PC-3 (cell line): ENCODE results near the gene TCF12. TPM values are rescaled to one million over a fixed set of nuclear protein-coding genes. Genes with fewer than 3 reads are reported as not detected.

ENCODE experiments used
- ATAC-seq: fragments of 200-7000 bp; cut with Tn5 transposase; 2 replicates; pipeline ENCODE4 v1.9.1; 2020; ENCODE audit warnings: mild to moderate bottlenecking, moderate library complexity
- BruUV-seq: library from RNA; stranded (reverse); fragments of 400-500 nt; replicated peaks from 2 replicates; lab custom pipeline; 2021; lab: Mats Ljungman, UMichigan
- CTCF ChIA-PET: fragments of 300-600 bp; sonication (Branson Sonifier 250); formaldehyde crosslinking; loops from one replicate; lab custom pipeline; 2022; ENCODE audit warnings: antibody characterized with exemption; lab: Charles Lee
- POLR2A ChIA-PET: fragments of 300-600 bp; sonication (Branson Sonifier 250); formaldehyde crosslinking; loops from one replicate; lab custom pipeline; 2022; ENCODE audit warnings: antibody characterized with exemption; ENCODE audit not compliant: unreplicated experiment; lab: Charles Lee
- DNase-seq: peaks from one replicate; pipeline ENCODE4 v3.0.0-alpha.2; 2015
- H2AFZ ChIP-seq: fragments of 300-600 bp; sonication (generic); 2 replicates; pipeline ENCODE4 v1.6.0; 2016; ENCODE audit warnings: antibody characterized with exemption, low read length
- H3F3A ChIP-seq: fragments of 300-600 bp; sonication (generic); one replicate; pipeline ENCODE4 v1.6.0; 2017; ENCODE audit warnings: antibody characterized with exemption, low read length, control low read depth, mild to moderate bottlenecking; ENCODE audit not compliant: unreplicated experiment
- H3K27ac ChIP-seq: fragments of 300-600 bp; sonication (generic); 2 replicates; pipeline ENCODE4 v1.5.1; 2016; ENCODE audit warnings: mild to moderate bottlenecking, low read length
- H3K27me3 ChIP-seq: fragments of 300-600 bp; sonication (generic); 2 replicates; pipeline ENCODE4 v1.6.1; 2016; ENCODE audit warnings: low read length, mixed read lengths
- H3K36me3 ChIP-seq: fragments of 300-600 bp; sonication (generic); 2 replicates; pipeline ENCODE4 v1.6.1; 2016; ENCODE audit warnings: low read depth, mixed run types, low read length, mixed read lengths
- H3K4me1 ChIP-seq: fragments of 300-600 bp; sonication (generic); 2 replicates; pipeline ENCODE4 v1.5.1; 2016; ENCODE audit warnings: low read length; ENCODE audit not compliant: insufficient read depth
- H3K4me2 ChIP-seq: fragments of 300-600 bp; sonication (generic); 2 replicates; pipeline ENCODE4 v1.6.0; 2016; ENCODE audit warnings: low read length
- H3K4me3 ChIP-seq: fragments of 300-600 bp; sonication (generic); 2 replicates; pipeline ENCODE4 v1.5.1; 2016; ENCODE audit warnings: mild to moderate bottlenecking, low read length, mixed read lengths
- H3K79me2 ChIP-seq: fragments of 300-600 bp; sonication (generic); 2 replicates; pipeline ENCODE4 v1.6.1; 2017; ENCODE audit warnings: low read length, mixed read lengths
- H3K9ac ChIP-seq: fragments of 300-600 bp; sonication (generic); 2 replicates; pipeline ENCODE4 v1.6.0; 2016; ENCODE audit warnings: mild to moderate bottlenecking, low read length
- H3K9me2 ChIP-seq: fragments of 300-600 bp; sonication (generic); replicated peaks from 2 replicates; pipeline ENCODE4 v1.6.1; 2016; ENCODE audit warnings: mixed run types, low read length, mixed read lengths
- H3K9me3 ChIP-seq: fragments of 300-600 bp; sonication (generic); 2 replicates; pipeline ENCODE4 v1.6.1; 2016; ENCODE audit warnings: low read length, mixed read lengths
- H4K20me1 ChIP-seq: fragments of 300-600 bp; sonication (generic); 2 replicates; pipeline ENCODE4 v1.6.1; 2016; ENCODE audit warnings: low read length, mixed read lengths
- CTCF ChIP-seq: fragments of 300-600 bp; sonication (generic); conservative IDR thresholded peaks from 2 replicates; pipeline ENCODE4 v1.5.1; 2017; ENCODE audit warnings: antibody characterized with exemption, low read depth, mild to moderate bottlenecking, low read length
- EZH2 ChIP-seq: fragments of 300-600 bp; sonication (generic); IDR thresholded peaks from one replicate; pipeline ENCODE4 v1.6.1; 2017; ENCODE audit warnings: antibody characterized with exemption, mild to moderate bottlenecking, low read length; ENCODE audit not compliant: unreplicated experiment
- EZH2phosphoT487 ChIP-seq: fragments of 300-600 bp; sonication (generic); IDR thresholded peaks from 2 replicates; pipeline ENCODE4 v1.6.1; 2018; ENCODE audit warnings: mild to moderate bottlenecking, antibody characterized with exemption, low read length, borderline replicate concordance
- intact Hi-C: fragments of 100-400 bp; cut with micrococcal nuclease; formaldehyde crosslinking; loops from 2 replicates; pipeline ENCODE4 v1.9.0; 2023
- total RNA-seq: library from RNA; depleted of rRNA; stranded (reverse); fragments of >200 nt; gene quantifications from 2 replicates; pipeline ENCODE4 v1.2.3, GENCODE V29; 2014

The TCF12 gene
- total RNA-seq, 1 experiment from 2014 or later: 103 TPM

DNA sequence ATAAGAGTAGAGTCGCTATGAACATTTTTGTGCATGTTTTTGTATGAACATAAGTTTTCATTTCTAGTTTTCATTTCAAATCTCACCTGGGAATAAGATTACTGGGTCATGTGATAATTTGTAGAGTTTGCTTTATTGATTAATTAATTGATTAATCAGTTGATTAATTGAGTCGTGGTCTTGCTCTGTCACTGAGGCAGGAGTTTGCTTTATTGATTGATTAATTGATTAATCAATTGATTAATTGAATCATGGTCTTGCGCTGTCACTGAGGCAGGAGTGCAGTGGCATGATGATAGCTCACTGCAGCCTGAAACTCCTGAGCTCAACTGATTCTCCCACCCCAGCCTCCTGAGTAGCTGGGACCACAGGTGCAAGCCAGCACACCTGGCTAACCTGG is 111.6 kb downstream of the TCF12 start:
- no peak overlapping the region for H2AFZ ChIP-seq
- H3K79me2 ChIP-seq: peaks cover 30% of the 10 kb centered on the region
- peaks cover 13% of the 10 kb centered on the region for H3K4me1 ChIP-seq
- DNase-seq (no peak), ATAC-seq (no peak)
- H3K36me3 ChIP-seq: no peaks in the 10 kb centered on the region
- intact Hi-C loops: no loop called here
- TF ChIP-seq CTCF: no peak
- no peak for TF ChIP-seq EZH2phosphoT487
- TF ChIP-seq EZH2: no peak
- no peaks in the 10 kb centered on the region for H3F3A ChIP-seq
- H3K27me3 ChIP-seq: no peaks in the 10 kb centered on the region
- POLR2A ChIA-PET: no interaction called here
- CTCF ChIA-PET: no interaction called here
- H3K4me3 ChIP-seq: no peak overlapping the region
- H3K4me2 ChIP-seq: no peak overlapping the region
- no TSS peak for BruUV-seq
- no peaks in the 10 kb centered on the region for H3K9me3 ChIP-seq
- H3K9me2 ChIP-seq: no peaks in the 10 kb centered on the region
- no peak overlapping the region for H3K27ac ChIP-seq
- no peaks in the 10 kb centered on the region for H4K20me1 ChIP-seq
- H3K9ac ChIP-seq: no peak overlapping the region

DNA sequence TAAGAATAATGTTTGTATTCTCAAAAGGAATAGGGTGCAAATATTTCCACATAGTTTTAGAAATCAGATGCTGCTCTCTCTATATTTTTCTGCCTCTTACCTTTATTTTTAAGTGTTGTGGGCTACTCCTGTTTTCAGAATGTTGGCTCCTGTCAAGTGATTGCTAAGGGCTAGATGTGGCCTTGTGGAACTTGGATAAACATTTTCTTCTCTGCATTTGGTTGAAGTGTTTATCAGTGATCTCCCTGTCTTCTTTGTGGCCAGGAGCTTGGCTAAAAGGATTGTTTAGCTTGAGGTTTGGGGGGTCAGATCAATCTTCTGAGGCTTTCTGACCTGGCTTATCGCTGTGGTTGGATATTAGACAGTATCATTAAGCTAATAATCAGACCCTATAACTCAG is 112.6 kb downstream of the TCF12 start:
- H3K4me1 ChIP-seq: peaks cover 3% of the 10 kb centered on the region; the same call in 1 of the 2 replicates
- no peaks in the 10 kb centered on the region for H4K20me1 ChIP-seq
- intact Hi-C loops: no loop called here
- H3K79me2 ChIP-seq: peaks cover 29% of the 10 kb centered on the region
- ChIA-PET CTCF (interaction anchor here (0.5 kb wide), 1 partner anchor 29 kb away, joined by 4 read pairs; no protein-coding TSS in a partner anchor), POLR2A (no interaction called here)
- no peaks in the 10 kb centered on the region for H3K9me2 ChIP-seq
- no peak overlapping the region for H3K4me2 ChIP-seq
- TF ChIP-seq EZH2 (no peak), EZH2phosphoT487 (no peak), CTCF (no peak)
- no TSS peak for BruUV-seq
- H3F3A ChIP-seq: no peaks in the 10 kb centered on the region
- no peak for DNase-seq
- no peak overlapping the region for H3K27ac ChIP-seq
- H3K9ac ChIP-seq: no peak overlapping the region
- H2AFZ ChIP-seq: no peak overlapping the region
- no peak for ATAC-seq
- H3K4me3 ChIP-seq: no peak overlapping the region
- no peaks in the 10 kb centered on the region for H3K9me3 ChIP-seq
- H3K27me3 ChIP-seq: no peaks in the 10 kb centered on the region
- H3K36me3 ChIP-seq: no peaks in the 10 kb centered on the region

GRCh38 chr15:57031605-57032004 is 113.2 kb downstream of the TCF12 start:
- intact Hi-C loops: no loop called here
- DNase-seq (no peak), ATAC-seq (no peak)
- Histone ChIP-seq H3K79me2 (peaks cover 26% of the 10 kb centered on the region), H3K4me1 (peaks cover 3% of the 10 kb centered on the region; the same call in 1 of the 2 replicates), H3K36me3 (no peaks in the 10 kb centered on the region), H3K9me2 (no peaks in the 10 kb centered on the region), H3K4me2 (no peak overlapping the region), H3K27me3 (no peaks in the 10 kb centered on the region), H3K4me3 (no peak overlapping the region), H3K9ac (no peak overlapping the region), H2AFZ (no peak overlapping the region), H3K27ac (no peak overlapping the region), H4K20me1 (no peaks in the 10 kb centered on the region), H3K9me3 (no peaks in the 10 kb centered on the region), H3F3A (no peaks in the 10 kb centered on the region)
- ChIA-PET CTCF (interaction anchor here (0.5 kb wide), 1 partner anchor 29 kb away, joined by 4 read pairs; no protein-coding TSS in a partner anchor), POLR2A (no interaction called here)
- no TSS peak for BruUV-seq
- TF ChIP-seq CTCF (no peak), EZH2 (no peak), EZH2phosphoT487 (no peak)
